Gastroesophageal sphincter (tissue), 4 donors: ENCODE measurements around the gene YPEL3. TPM values are rescaled to one million over a fixed set of nuclear protein-coding genes. Genes with fewer than 3 reads are reported as not detected.
A peak's percentile ranks its signal among the peaks of the same experiment; 100 is the strongest.

Source experiments
- ATAC-seq: fragments of 150-250 bp; one replicate; pipeline ENCODE4 v1.9.1; 2016; ENCODE audit warnings: mild to moderate bottlenecking, moderate library complexity
- H3K27ac ChIP-seq, 4 donors: fragments of 200-600 bp; sonication (generic) in 3 of 4; 1 replicate in 3 of 4; 2 replicates in 1 of 4; pipeline ENCODE4 v1.5.1; 2016 to 2019
- H3K27me3 ChIP-seq: fragments of 200-600 bp; sonication (generic); one replicate; pipeline ENCODE4 v1.5.1; 2019
- H3K36me3 ChIP-seq, 2 donors: fragments of 200-600 bp; sonication (generic); one replicate each; pipeline ENCODE4 v1.5.1; 2019; ENCODE audit warnings: control low read depth in 1 of 2
- H3K4me1 ChIP-seq, 3 donors: fragments of 200-600 bp; sonication (generic); 1 replicate in 2 of 3; 2 replicates in 1 of 3; pipeline ENCODE4 v1.5.1; 2016 to 2019; ENCODE audit warnings: control low read depth in 2 of 3
- H3K4me3 ChIP-seq, 2 donors: fragments of 200-600 bp; sonication (generic); one replicate each; pipeline ENCODE4 v1.5.1; 2019; ENCODE audit warnings: mild to moderate bottlenecking in 1 of 2, moderate library complexity in 1 of 2
- H3K9me3 ChIP-seq, 3 donors: fragments of 200-600 bp; sonication (generic); one replicate each; pipeline ENCODE4 v1.5.1; 2017 to 2019; ENCODE audit warnings: control low read depth in 2 of 3
- CTCF ChIP-seq, 4 experiments: fragments of 200-600 bp in 2 of 4; fragments of 450-650 bp in 2 of 4; sonication (generic) in 1 of 4; IDR thresholded peaks; one replicate each; pipeline ENCODE4 v1.5.1; 2017 to 2019; ENCODE audit warnings: antibody characterized with exemption in 4 of 4, mild to moderate bottlenecking in 2 of 4, moderate library complexity in 2 of 4
- EP300 ChIP-seq: sonication (generic); formaldehyde crosslinking; IDR thresholded peaks from one replicate; pipeline ENCODE4 v1.6.1; 2017; ENCODE audit warnings: antibody characterized with exemption, mild to moderate bottlenecking
- POLR2A ChIP-seq, 2 donors: fragments of 450-650 bp; IDR thresholded peaks; one replicate each; pipeline ENCODE4 v1.6.1; 2017; ENCODE audit warnings: antibody characterized with exemption in 2 of 2, mild to moderate bottlenecking in 2 of 2, moderate library complexity in 1 of 2
- POLR2AphosphoS5 ChIP-seq: sonication (generic); formaldehyde crosslinking; IDR thresholded peaks from one replicate; pipeline ENCODE4 v1.6.1; 2017; ENCODE audit warnings: antibody characterized with exemption
- WGBS, 2 donors: methylation state at CpG; one replicate each; pipeline ENCODE4 v1.1.5; 2018; ENCODE audit warnings: low coverage in 1 of 2; 5-methylcytosine and 5-hydroxymethylcytosine counted together
- total RNA-seq, 4 donors: library from RNA; depleted of rRNA; stranded (reverse); fragments of >200 nt; gene quantifications; one replicate each; pipeline ENCODE4 v1.1.0, GENCODE V29; 2016

Gene YPEL3
- total RNA-seq, 4 donors from 2014 or later = 76.9 to 105 (median 80.2) TPM

GRCh38 chr16:30064729-30065101 lies 31.3 kb downstream of the YPEL3 start:
- no peak for ATAC-seq
- TF ChIP-seq CTCF (IDR thresholded peaks at IDR 0.05) (no peak), POLR2AphosphoS5 (no peak), POLR2A (IDR thresholded peaks at IDR 0.05) (no peak), EP300 (no peak)
- 0% methylated on average over 2 to 10 of the region's 25 CpGs for WGBS, 2 donors
- H3K4me1 ChIP-seq = peaks cover 0 to 67% (median 43%) of the 10 kb centered on the region in 3 donors
- peak overlapping the region; percentile 60 to 96 for H3K4me3 ChIP-seq
- H3K27me3 ChIP-seq = no peaks in the 10 kb centered on the region
- H3K27ac ChIP-seq = peak overlapping the region; percentile 93 to 99 (median 97)
- H3K36me3 ChIP-seq = peaks cover 0 to 31% of the 10 kb centered on the region in 2 donors
- no peaks in the 10 kb centered on the region for H3K9me3 ChIP-seq

- WGBS, 2 donors = 0 to 2% methylated on average over 7 of the region's 27 CpGs
- peaks cover 0 to 63% (median 37%) of the 10 kb centered on the region in 3 donors for H3K4me1 ChIP-seq
- H3K27me3 ChIP-seq = no peaks in the 10 kb centered on the region
- peak overlapping the region; percentile 60 to 96 for H3K4me3 ChIP-seq
- peaks cover 0 to 25% of the 10 kb centered on the region in 2 donors for H3K36me3 ChIP-seq
- H3K27ac ChIP-seq = peak overlapping the region; percentile 93 to 99 (median 97)
- peak; percentile 11 for ATAC-seq
- H3K9me3 ChIP-seq = no peaks in the 10 kb centered on the region
- peak; percentile 59 for TF ChIP-seq POLR2AphosphoS5
- TF ChIP-seq EP300 = no peak
- peak in 1 of 2 donors; percentile 54 for TF ChIP-seq POLR2A (IDR thresholded peaks at IDR 0.05)
- TF ChIP-seq CTCF (IDR thresholded peaks at IDR 0.05) = peak in 2 of 4 experiments; percentile 31 to 67
Observed at GRCh38 chr16:30063893-30064728, 31.9 kb downstream of the YPEL3 start.

GRCh38 chr16:30063278-30063892 lies 32.6 kb downstream of the YPEL3 start:
- TF ChIP-seq EP300 = no peak
- ATAC-seq = no peak
- WGBS, 2 donors = 33 to 90% methylated on average over 2 to 6 of the region's 12 CpGs

GRCh38 chr16:30060836-30061554 lies 35.0 kb downstream of the YPEL3 start:
- Histone ChIP-seq H3K27ac (peak overlapping the region in 3 of 4 donors; percentile 33 to 99 (median 48)), H3K36me3 (no peaks in the 10 kb centered on the region), H3K4me1 (peaks cover 0 to 36% (median 20%) of the 10 kb centered on the region in 3 donors), H3K9me3 (no peaks in the 10 kb centered on the region), H3K4me3 (no peak overlapping the region), H3K27me3 (no peaks in the 10 kb centered on the region)
- TF ChIP-seq POLR2A (IDR thresholded peaks at IDR 0.05) (no peak), POLR2AphosphoS5 (no peak), EP300 (no peak), CTCF (IDR thresholded peaks at IDR 0.05) (no peak)
- WGBS, 2 donors = 100% methylated on average over 1 of the region's 2 CpGs; no CpG with 5 or more reads in 1 of the 2 donors
- ATAC-seq = no peak

More at GRCh38 chr16:30063278-30063892, 32.6 kb downstream of the YPEL3 start:
- Histone ChIP-seq H3K4me1 (peaks cover 0 to 56% (median 30%) of the 10 kb centered on the region in 3 donors), H3K9me3 (no peaks in the 10 kb centered on the region), H3K27me3 (no peaks in the 10 kb centered on the region), H3K27ac (peak overlapping the region; percentile 93 to 99 (median 97)), H3K4me3 (peak overlapping the region; percentile 60 to 96), H3K36me3 (peaks cover 0 to 18% of the 10 kb centered on the region in 2 donors)

GRCh38 chr16:30060346-30060745 lies 35.7 kb downstream of the YPEL3 start:
- no peak overlapping the region for H3K4me3 ChIP-seq
- H3K36me3 ChIP-seq = no peaks in the 10 kb centered on the region
- whole genome bisulfite sequencing, 2 donors = 55 to 57% methylated on average over 4 of the region's 4 CpGs
- H3K27me3 ChIP-seq = no peaks in the 10 kb centered on the region
- TF ChIP-seq EP300 (no peak), POLR2AphosphoS5 (peak; percentile 86)
- no peak for ATAC-seq
- peaks cover 0 to 36% (median 20%) of the 10 kb centered on the region in 3 donors for H3K4me1 ChIP-seq
- peak overlapping the region in 3 of 4 donors; percentile 33 to 99 (median 48) for H3K27ac ChIP-seq
- no peaks in the 10 kb centered on the region for H3K9me3 ChIP-seq
